Dermis blood vessel endothelial cell (primary cell): ENCODE data around the gene ITIH6. TPM values are rescaled to one million over a fixed set of nuclear protein-coding genes. Genes with fewer than 3 reads are reported as not detected.
"Not testable (repeated sequence)": the region's sequence is repeated elsewhere in the genome, so short reads cannot be mapped to it uniquely, and the experiment has no call there.

ENCODE experiments used
- DNase-seq: peaks from one replicate; pipeline ENCODE4 v3.0.0; 2010
- total RNA-seq: library from RNA; depleted of rRNA; stranded (reverse); fragments of >200 nt; gene quantifications from 2 replicates; pipeline ENCODE4 v1.2.3, GENCODE V29; 2014

ITIH6 gene, protein sequence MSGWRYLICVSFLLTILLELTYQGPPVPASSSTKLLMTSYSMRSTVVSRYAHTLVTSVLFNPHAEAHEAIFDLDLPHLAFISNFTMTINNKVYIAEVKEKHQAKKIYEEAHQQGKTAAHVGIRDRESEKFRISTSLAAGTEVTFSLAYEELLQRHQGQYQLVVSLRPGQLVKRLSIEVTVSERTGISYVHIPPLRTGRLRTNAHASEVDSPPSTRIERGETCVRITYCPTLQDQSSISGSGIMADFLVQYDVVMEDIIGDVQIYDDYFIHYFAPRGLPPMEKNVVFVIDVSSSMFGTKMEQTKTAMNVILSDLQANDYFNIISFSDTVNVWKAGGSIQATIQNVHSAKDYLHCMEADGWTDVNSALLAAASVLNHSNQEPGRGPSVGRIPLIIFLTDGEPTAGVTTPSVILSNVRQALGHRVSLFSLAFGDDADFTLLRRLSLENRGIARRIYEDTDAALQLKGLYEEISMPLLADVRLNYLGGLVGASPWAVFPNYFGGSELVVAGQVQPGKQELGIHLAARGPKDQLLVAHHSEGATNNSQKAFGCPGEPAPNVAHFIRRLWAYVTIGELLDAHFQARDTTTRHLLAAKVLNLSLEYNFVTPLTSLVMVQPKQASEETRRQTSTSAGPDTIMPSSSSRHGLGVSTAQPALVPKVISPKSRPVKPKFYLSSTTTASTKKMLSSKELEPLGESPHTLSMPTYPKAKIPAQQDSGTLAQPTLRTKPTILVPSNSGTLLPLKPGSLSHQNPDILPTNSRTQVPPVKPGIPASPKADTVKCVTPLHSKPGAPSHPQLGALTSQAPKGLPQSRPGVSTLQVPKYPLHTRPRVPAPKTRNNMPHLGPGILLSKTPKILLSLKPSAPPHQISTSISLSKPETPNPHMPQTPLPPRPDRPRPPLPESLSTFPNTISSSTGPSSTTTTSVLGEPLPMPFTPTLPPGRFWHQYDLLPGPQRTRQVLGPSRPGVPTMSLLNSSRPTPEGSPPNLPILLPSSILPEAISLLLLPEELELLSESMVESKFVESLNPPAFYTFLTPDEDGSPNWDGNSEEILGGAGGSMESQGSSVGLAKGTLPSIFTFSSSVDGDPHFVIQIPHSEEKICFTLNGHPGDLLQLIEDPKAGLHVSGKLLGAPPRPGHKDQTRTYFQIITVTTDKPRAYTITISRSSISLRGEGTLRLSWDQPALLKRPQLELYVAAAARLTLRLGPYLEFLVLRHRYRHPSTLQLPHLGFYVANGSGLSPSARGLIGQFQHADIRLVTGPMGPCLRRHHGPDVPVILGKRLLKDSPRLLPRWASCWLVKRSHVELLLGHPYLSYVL
- total RNA-seq: not detected in 2 replicates

DNA sequence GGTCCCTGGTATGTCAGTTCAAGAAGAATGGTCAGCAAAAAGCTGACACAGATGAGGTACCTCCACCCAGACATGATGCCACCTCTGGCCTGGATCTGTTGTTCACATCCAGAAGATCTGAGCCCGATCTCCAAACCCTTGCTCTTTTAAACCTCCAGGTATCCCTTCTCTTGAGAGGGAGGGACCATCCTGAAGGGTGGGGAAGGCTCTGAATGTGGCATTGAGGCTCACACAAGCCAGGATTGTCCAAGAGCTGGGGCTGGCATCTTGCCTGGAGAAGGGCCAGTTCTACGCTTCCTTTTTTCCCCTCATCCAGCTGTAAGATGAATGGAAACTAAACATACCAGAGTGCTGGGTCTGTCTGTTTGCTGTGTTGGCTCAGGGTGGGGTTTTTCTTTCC lies at the start of gene ITIH6:
Gene ITIH6, minus strand, starts transcription at position 119 of the 400 bp plus-strand sequence. Its CDS starts 45 bp downstream, at position 74.
- no peak for DNase-seq

- DNase-seq: not testable (repeated sequence)
Observed at GRCh38 chrX:54847700-54848099, 49.6 kb upstream of the ITIH6 start.

DNA sequence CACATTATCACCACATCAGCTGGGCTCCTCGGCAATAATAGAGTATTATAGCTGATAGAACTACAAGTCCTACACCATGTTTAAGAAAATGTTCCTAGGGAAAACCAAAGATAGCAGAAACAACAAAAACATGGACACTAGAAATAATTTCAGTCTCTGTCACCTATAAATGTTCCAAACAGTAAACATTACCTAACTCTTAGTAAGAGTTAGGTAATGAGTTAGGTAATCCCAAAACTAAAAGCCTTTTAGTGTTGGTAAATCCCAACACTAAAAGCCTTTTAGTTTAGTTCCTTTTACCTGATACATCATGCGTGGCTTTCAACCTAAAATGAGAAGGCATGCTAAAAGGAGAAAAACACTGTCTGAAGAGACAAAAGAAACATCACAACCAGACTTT lies 45.0 kb upstream of the ITIH6 start:
- no peak for DNase-seq

DNA sequence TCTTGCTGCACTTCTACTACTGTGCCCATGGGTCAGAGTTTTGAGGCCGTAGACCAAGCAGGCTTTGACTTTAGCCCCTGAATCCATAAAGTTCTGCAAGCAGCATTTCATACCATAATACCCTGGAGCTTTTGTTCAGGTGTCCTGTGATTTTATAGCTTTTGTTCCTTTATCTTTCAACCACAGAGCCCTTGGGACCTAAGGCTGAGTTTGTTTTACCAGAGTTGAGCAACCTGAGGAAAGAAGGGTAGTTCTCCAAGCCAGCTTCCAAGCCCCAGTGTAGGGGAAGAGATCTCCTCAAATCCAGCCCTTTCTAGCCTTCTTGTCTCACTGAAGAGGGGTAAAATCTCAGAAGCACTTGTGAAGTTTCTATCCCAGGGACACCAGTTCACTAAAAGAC lies 44.6 kb upstream of the ITIH6 start:
- DNase-seq: no peak

GRCh38 chrX:54841184-54841874 lies 43.3 kb upstream of the ITIH6 start:
- not testable (repeated sequence) for DNase-seq

DNA sequence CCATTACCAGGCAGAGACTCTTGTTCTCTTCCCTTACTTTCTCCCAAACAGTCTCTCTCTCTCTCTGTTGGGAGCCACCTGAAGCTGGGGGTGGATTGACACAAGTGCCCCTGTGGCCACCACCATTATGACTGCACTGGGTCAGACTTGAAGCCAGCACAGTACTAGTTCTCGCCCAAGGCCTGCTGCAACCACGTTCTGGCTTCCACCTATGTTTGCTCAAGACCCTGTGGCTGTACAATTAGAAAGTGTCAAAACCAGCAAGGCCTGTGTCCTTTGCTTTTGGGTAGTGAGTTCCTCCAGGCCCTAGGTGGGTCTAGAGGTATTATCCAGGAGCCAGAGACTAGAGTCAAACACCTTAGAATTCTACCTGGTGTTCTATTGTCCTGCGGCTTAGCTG lies 40.5 kb upstream of the ITIH6 start:
- DNase-seq: no peak

- DNase-seq: no peak
Observed at GRCh38 chrX:54826598-54826997, 28.5 kb upstream of the ITIH6 start.

DNA sequence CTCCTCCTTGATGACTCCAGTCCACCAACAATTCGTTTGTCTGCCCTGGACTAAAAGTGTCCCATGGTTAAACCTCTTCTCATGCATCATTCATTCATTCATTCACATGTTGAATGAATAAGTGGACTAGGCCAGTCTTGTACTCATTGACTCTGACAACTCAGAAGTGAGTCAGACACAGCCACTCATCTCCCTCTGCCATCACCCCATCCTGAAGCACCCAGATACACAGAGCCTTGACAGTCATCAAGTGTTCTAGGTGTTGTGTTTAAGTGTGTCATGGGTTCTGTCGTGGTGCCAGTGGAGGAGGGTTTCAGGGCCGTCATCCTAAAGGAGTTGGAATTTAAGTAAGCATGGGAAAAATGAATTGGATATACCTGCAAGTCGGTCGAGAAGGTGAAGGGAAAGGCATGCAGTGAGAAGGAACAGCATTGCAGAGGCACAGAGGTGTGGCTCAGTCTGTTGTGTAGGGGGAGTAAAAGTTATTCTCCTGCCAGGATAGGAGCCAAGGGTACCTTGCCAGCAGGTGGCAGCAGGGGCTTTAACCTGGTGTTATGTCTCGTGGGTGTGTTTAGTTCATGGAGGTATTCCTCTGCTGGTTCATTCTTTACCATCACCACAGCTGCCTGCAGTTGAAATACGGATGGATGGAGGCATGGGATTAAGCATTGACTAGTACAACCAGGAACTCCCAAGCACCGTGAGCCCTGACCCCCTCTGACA lies 27.8 kb upstream of the ITIH6 start:
- DNase-seq: no peak

- DNase-seq: no peak
Observed at GRCh38 chrX:54824722-54825121, 26.7 kb upstream of the ITIH6 start.

DNA sequence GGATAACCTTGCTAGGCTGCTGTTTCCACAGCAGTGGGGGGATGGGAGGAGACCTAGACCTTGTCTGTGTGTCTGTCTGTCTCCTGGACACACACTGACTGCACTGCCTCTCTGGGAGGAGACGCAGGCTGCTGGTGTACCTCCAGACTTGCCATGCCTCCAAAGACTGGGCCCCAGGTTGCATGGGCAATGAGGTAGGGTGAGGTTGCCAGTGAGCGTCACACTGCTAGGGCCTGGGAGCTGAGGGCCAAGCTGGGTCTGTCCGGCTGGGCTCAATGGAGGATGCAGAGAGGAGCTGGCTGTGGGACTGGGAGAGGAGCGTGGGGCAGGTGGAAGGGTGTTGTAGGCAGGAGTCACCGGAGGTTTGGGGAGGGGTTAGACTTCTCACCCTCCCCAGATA lies 26.1 kb upstream of the ITIH6 start:
- DNase-seq: no peak

- DNase-seq: no peak
Observed at GRCh38 chrX:54821310-54821709, 23.3 kb upstream of the ITIH6 start.

- DNase-seq: no peak
Observed at GRCh38 chrX:54820737-54821136, 22.7 kb upstream of the ITIH6 start.

GRCh38 chrX:54819201-54819600 lies 21.1 kb upstream of the ITIH6 start:
- DNase-seq: no peak

GRCh38 chrX:54818221-54818620 lies 20.2 kb upstream of the ITIH6 start:
- no peak for DNase-seq

GRCh38 chrX:54817220-54817820 lies 19.3 kb upstream of the ITIH6 start:
- DNase-seq: no peak

- DNase-seq: no peak
Observed at GRCh38 chrX:54812306-54812705, 14.3 kb upstream of the ITIH6 start.

- DNase-seq: no peak
Observed at GRCh38 chrX:54811301-54811885, 13.3 kb upstream of the ITIH6 start.

DNA sequence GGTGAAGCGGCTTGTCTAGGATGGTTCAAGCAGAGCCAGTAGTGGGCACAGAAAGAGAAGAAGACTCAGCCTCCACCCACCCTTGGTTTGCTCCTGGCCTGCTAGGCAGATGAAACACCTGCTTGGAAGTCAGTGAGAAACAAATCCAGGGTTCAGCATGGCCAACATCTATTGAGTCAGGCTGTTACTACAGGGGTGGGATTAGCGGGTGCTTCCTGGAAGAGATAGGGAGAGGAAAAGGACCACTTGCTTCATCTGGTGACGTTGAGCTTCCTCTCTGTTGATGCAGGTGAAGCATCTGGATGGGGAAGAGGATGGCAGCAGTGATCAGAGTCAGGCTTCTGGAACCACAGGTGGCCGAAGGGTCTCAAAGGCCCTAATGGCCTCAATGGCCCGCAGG lies 12.5 kb upstream of the ITIH6 start:
- no peak for DNase-seq

- peak; percentile 96 for DNase-seq
Observed at GRCh38 chrX:54808605-54809483, 10.8 kb upstream of the ITIH6 start.
